HG03066 (cell line): ENCODE measurements around the gene CD9.
"Not testable (repeated sequence)": the region's sequence is repeated elsewhere in the genome, so short reads cannot be mapped to it uniquely, and the experiment has no call there.

Source experiments
- ATAC-seq: cut with Tn5 transposase; IDR thresholded peaks from one replicate; pipeline ENCODE4 v1.9.1; 2021; ENCODE audit warnings: low read depth; ENCODE audit not compliant: unreplicated experiment

CD9 gene

GRCh38 chr12:6178981-6179761 is 21.0 kb upstream of the CD9 start:
- ATAC-seq, result no peak

- no peak for ATAC-seq
These were observed 19.7 kb upstream of the CD9 start for GRCh38 chr12:6180268-6181051.

GRCh38 chr12:6181166-6181565 is 19.0 kb upstream of the CD9 start:
- ATAC-seq, result no peak

- ATAC-seq, result no peak
These were observed 18.5 kb upstream of the CD9 start for GRCh38 chr12:6181583-6182278.

GRCh38 chr12:6182279-6182898 is 17.8 kb upstream of the CD9 start:
- ATAC-seq, result no peak

GRCh38 chr12:6183689-6184428 is 16.3 kb upstream of the CD9 start:
- no peak for ATAC-seq

GRCh38 chr12:6185961-6186827 is 14.0 kb upstream of the CD9 start:
- no peak for ATAC-seq

GRCh38 chr12:6187948-6188793 is 12.0 kb upstream of the CD9 start:
- ATAC-seq, result no peak

- ATAC-seq, result no peak
These were observed 11.2 kb upstream of the CD9 start for GRCh38 chr12:6189028-6189427.

- not testable (repeated sequence) for ATAC-seq
These were observed 10.1 kb upstream of the CD9 start for GRCh38 chr12:6189952-6190598.

- ATAC-seq, result not testable (repeated sequence)
These were observed 9.3 kb upstream of the CD9 start for GRCh38 chr12:6190767-6191530.

GRCh38 chr12:6192604-6193380 is 7.4 kb upstream of the CD9 start:
- ATAC-seq, result no peak

GRCh38 chr12:6193853-6194815 is 6.1 kb upstream of the CD9 start:
- no peak for ATAC-seq

GRCh38 chr12:6195665-6196535 is 4.3 kb upstream of the CD9 start:
- no peak for ATAC-seq
